OCI-LY3 (cell line): ENCODE data around the gene FOXC1.
A peak's percentile ranks its signal among the peaks of the same experiment; 100 is the strongest.

ENCODE experiments used
- H2AFZ ChIP-seq: fragments of 200-600, 300-600 bp; shearing (Covaris generic); 2 replicates; pipeline ENCODE4 v1.6.0; 2014; ENCODE audit warnings: antibody characterized with exemption, low read depth, low read length
- H3K27ac ChIP-seq: fragments of 200-600, 300-600 bp; sonication (generic); 2 replicates; pipeline ENCODE4 v1.5.1; 2014; ENCODE audit warnings: mild to moderate bottlenecking, low read length, moderate library complexity, mixed read lengths
- H3K27me3 ChIP-seq: fragments of 200-600, 300-600 bp; sonication (generic); 2 replicates; pipeline ENCODE4 v1.6.1; 2014; ENCODE audit warnings: low read depth, low read length, mixed read lengths
- H3K36me3 ChIP-seq: fragments of 200-600, 300-600 bp; sonication (generic); replicated peaks from 2 replicates; pipeline ENCODE3; 2014; ENCODE audit warnings: low read depth, low read length, mixed read lengths
- H3K4me1 ChIP-seq: fragments of 300-600, 200-600 bp; sonication (generic); 2 replicates; pipeline ENCODE4 v1.6.1; 2014; ENCODE audit warnings: low read length, mixed read lengths
- H3K4me2 ChIP-seq: fragments of 200-600, 300-600 bp; sonication (generic); 2 replicates; pipeline ENCODE4 v1.6.1; 2014; ENCODE audit warnings: low read length, mixed read lengths
- H3K4me3 ChIP-seq: fragments of 300-600, 200-600 bp; sonication (generic); 2 replicates; pipeline ENCODE4 v1.5.1; 2014; ENCODE audit warnings: antibody characterized with exemption, mild to moderate bottlenecking, low read length, moderate library complexity
- H3K79me2 ChIP-seq: fragments of 300-600, 200-600 bp; shearing (Covaris generic); 2 replicates; pipeline ENCODE4 v1.6.1; 2014; ENCODE audit warnings: mild to moderate bottlenecking, low read length, mixed read lengths
- H3K9ac ChIP-seq: fragments of 300-600, 200-600 bp; shearing (Covaris generic); 2 replicates; pipeline ENCODE4 v1.6.0; 2014; ENCODE audit warnings: mild to moderate bottlenecking, low read length, moderate library complexity
- H3K9me3 ChIP-seq: fragments of 200-600, 300-600 bp; shearing (Covaris generic); 2 replicates; pipeline ENCODE4 v1.6.1; 2014; ENCODE audit warnings: low read length, mixed read lengths; ENCODE audit not compliant: insufficient read depth
- H4K20me1 ChIP-seq: fragments of 200-600, 300-600 bp; sonication (generic); 2 replicates; pipeline ENCODE4 v1.6.1; 2016; ENCODE audit warnings: low read length, mixed read lengths; ENCODE audit not compliant: insufficient read depth
- EZH2phosphoT487 ChIP-seq: fragments of 200-600 bp; shearing (Covaris generic); IDR thresholded peaks from 2 replicates; pipeline ENCODE4 v1.6.1; 2018; ENCODE audit warnings: antibody characterized with exemption, mixed run types, low read depth
- TF ChIP-seq, protein P1 (sequence below): fragments of 200-600, 300-600 bp; sonication (generic); IDR thresholded peaks from 2 replicates; pipeline ENCODE4 v1.5.1; 2014; ENCODE audit warnings: antibody characterized with exemption, low read length, low read depth

FOXC1 gene

DNA sequence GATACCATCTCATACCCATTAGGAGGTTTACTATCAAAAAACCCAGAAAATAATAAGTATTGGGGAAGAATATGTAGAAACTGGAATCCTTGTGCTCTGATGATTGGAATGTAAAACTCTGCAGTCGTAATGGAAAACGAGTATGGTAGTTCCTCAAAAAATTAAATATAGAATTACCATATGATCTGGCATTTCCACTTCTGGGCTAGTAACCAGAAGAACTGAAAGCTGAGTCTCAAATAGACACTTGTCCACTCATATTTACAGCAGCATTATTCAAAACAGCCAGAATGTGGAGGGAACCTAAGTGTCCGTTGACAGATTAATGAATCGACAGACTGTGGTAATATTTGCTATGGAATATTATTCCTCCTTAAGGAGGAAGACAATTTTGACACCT, 44.3 kb downstream of the FOXC1 start:
- Histone ChIP-seq H3K79me2 (no peaks in the 10 kb centered on the region), H4K20me1 (no peaks in the 10 kb centered on the region), H3K36me3 (no peaks in the 10 kb centered on the region), H3K4me3 (no peak overlapping the region), H3K9me3 (no peaks in the 10 kb centered on the region), H2AFZ (no peak overlapping the region), H3K4me2 (peak overlapping the region; percentile 43), H3K4me1 (peaks cover 23% of the 10 kb centered on the region), H3K27ac (no peak overlapping the region), H3K27me3 (no peaks in the 10 kb centered on the region), H3K9ac (no peak overlapping the region)
- TF ChIP-seq, protein P1, sequence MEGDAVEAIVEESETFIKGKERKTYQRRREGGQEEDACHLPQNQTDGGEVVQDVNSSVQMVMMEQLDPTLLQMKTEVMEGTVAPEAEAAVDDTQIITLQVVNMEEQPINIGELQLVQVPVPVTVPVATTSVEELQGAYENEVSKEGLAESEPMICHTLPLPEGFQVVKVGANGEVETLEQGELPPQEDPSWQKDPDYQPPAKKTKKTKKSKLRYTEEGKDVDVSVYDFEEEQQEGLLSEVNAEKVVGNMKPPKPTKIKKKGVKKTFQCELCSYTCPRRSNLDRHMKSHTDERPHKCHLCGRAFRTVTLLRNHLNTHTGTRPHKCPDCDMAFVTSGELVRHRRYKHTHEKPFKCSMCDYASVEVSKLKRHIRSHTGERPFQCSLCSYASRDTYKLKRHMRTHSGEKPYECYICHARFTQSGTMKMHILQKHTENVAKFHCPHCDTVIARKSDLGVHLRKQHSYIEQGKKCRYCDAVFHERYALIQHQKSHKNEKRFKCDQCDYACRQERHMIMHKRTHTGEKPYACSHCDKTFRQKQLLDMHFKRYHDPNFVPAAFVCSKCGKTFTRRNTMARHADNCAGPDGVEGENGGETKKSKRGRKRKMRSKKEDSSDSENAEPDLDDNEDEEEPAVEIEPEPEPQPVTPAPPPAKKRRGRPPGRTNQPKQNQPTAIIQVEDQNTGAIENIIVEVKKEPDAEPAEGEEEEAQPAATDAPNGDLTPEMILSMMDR: no peak
- no peak for TF ChIP-seq EZH2phosphoT487

DNA sequence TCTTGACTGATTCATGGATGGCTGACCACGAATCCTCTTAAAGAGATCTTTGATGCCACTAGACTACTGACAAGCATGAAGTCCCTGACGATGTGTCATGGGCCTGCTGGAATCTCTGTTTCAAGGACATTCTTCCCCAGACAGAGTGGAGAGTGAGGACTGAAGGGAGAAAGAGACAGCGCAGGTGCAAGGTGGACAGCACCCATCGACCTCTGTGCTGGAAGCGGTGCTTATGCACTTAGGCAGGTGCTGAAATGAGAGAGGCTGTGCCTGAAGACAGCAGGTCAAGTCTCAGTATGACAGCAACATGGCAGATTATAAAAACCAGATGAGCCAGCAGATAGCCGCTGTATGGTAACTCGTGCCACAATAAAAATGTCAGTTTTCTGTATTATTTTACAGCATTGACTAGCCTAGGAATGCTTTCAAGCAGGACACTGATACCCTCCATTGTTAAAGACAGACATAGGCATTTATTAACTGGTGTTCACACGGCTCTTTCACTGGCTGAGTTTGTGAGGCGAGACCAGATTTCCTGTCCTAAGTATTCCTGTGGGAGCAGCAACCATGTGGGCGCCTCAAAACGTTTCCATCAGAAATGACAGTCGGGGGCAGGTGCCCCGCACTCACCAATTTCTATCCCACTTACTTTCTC, 47.5 kb downstream of the FOXC1 start:
- no peak for TF ChIP-seq EZH2phosphoT487
- TF ChIP-seq, protein P1: no peak
- Histone ChIP-seq H3K27me3 (no peaks in the 10 kb centered on the region), H2AFZ (no peak overlapping the region), H3K4me2 (0 out of 2 replicates have a peak overlapping the region, but pooled peaks have one; percentile 7), H4K20me1 (no peaks in the 10 kb centered on the region), H3K9ac (no peak overlapping the region), H3K27ac (no peak overlapping the region), H3K79me2 (no peaks in the 10 kb centered on the region), H3K4me1 (peaks cover 28% of the 10 kb centered on the region), H3K9me3 (no peaks in the 10 kb centered on the region), H3K4me3 (no peak overlapping the region), H3K36me3 (no peaks in the 10 kb centered on the region)

DNA sequence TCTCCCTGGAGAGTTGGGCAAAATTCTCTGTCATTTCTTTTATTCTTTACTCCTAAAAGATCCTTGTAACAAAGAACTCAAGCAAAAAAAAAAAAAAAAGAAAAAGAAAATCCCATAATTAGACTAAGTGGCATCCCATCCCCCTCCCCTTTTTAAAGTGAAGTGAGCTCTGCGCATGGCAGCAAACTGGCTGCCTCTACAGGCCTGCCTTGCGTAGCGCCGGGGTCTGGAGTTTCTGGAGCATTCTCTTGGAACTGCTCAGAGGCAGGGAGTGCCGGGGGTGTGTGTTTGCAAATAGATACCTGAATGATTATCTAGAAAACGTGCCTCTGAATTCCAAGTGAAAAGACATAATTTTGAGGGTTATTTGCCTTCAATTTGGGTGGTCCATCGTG, 48.1 kb downstream of the FOXC1 start:
- peaks cover 29% of the 10 kb centered on the region for H3K4me1 ChIP-seq
- H4K20me1 ChIP-seq: no peaks in the 10 kb centered on the region
- H3K4me2 ChIP-seq: no peak overlapping the region
- H3K27me3 ChIP-seq: no peaks in the 10 kb centered on the region
- H3K79me2 ChIP-seq: no peaks in the 10 kb centered on the region
- H3K27ac ChIP-seq: no peak overlapping the region
- no peaks in the 10 kb centered on the region for H3K9me3 ChIP-seq
- H3K4me3 ChIP-seq: no peak overlapping the region
- no peak overlapping the region for H2AFZ ChIP-seq
- no peak for TF ChIP-seq EZH2phosphoT487
- TF ChIP-seq, protein P1: no peak
- H3K36me3 ChIP-seq: no peaks in the 10 kb centered on the region
- H3K9ac ChIP-seq: no peak overlapping the region

DNA sequence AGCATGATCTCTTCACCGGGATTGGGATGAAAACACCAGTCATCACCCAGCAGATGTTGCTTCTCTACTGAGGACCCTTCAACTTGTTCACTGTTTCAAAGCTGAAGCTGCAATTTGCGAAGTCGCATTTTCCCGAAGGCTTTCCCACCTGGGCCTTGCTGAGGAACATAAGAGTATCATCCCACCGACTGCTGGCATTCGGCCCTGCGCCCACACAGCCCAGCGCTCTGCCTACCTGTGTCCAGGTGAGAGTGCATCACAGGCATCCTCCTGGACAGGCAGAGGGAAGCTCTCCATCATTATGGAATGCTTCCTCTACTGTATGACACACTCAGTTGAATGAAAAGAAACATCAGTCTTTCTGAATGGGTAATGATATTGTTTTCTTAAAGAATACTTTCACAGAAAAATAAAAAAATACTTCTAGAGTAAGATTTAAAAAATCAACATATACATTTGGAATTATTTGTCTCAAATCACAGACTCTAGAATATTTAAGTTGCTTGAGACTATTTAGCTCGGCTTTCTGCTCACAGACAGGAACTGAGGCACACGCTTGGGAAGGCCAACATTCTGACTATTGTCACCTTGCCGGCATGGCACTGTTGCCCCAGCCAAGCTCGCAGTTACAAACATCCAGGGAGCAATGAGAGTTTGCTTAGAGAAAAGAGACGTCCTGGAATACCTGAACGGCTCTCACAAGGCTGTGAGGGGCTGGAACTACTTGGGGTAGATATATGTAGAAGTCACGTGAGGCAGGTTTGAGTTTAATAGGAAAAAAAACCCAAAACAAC, 48.7 kb downstream of the FOXC1 start:
- Histone ChIP-seq H3K27ac (no peak overlapping the region), H4K20me1 (no peaks in the 10 kb centered on the region), H3K9ac (no peak overlapping the region), H3K36me3 (no peaks in the 10 kb centered on the region), H3K4me3 (no peak overlapping the region), H3K4me2 (no peak overlapping the region), H3K27me3 (no peaks in the 10 kb centered on the region), H3K79me2 (no peaks in the 10 kb centered on the region), H3K9me3 (no peaks in the 10 kb centered on the region), H3K4me1 (peaks cover 32% of the 10 kb centered on the region), H2AFZ (no peak overlapping the region)
- TF ChIP-seq, protein P1: no peak
- no peak for TF ChIP-seq EZH2phosphoT487
